Kidney epithelial cell (primary cell): ENCODE data around the gene TTC39C. TPM values are rescaled to one million over a fixed set of nuclear protein-coding genes. Genes with fewer than 3 reads are reported as not detected.

Source experiments
- DNase-seq: peaks from one replicate; pipeline ENCODE4 v3.0.0-alpha.2; 2010; ENCODE audit warnings: low read depth
- H3K27me3 ChIP-seq: 2 replicates; pipeline ENCODE4 v1.6.0; 2011; ENCODE audit warnings: low read length; ENCODE audit not compliant: control insufficient read depth, insufficient read depth
- H3K36me3 ChIP-seq: 2 replicates; pipeline ENCODE4 v1.5.1; 2011; ENCODE audit warnings: low read length; ENCODE audit not compliant: control insufficient read depth, insufficient read depth
- H3K4me3 ChIP-seq: 2 replicates; pipeline ENCODE4 v1.5.1; 2011; ENCODE audit warnings: low read depth, mild to moderate bottlenecking, control low read depth, low read length
- total RNA-seq: library from RNA; depleted of rRNA; stranded (reverse); fragments of >200 nt; gene quantifications from 2 replicates; pipeline ENCODE4 v1.2.3, GENCODE V29; 2015
- TF ChIP-seq, protein P1 (sequence below): IDR thresholded peaks from 2 replicates; pipeline ENCODE4 v1.5.1; 2011; ENCODE audit warnings: mild to moderate bottlenecking, moderate library complexity, low read length, control low read depth, inconsistent platforms; ENCODE audit not compliant: insufficient read depth, poor library complexity, severe bottlenecking

TTC39C gene
- total RNA-seq, 1 donor from 2014 or later: 20.5 TPM

DNA sequence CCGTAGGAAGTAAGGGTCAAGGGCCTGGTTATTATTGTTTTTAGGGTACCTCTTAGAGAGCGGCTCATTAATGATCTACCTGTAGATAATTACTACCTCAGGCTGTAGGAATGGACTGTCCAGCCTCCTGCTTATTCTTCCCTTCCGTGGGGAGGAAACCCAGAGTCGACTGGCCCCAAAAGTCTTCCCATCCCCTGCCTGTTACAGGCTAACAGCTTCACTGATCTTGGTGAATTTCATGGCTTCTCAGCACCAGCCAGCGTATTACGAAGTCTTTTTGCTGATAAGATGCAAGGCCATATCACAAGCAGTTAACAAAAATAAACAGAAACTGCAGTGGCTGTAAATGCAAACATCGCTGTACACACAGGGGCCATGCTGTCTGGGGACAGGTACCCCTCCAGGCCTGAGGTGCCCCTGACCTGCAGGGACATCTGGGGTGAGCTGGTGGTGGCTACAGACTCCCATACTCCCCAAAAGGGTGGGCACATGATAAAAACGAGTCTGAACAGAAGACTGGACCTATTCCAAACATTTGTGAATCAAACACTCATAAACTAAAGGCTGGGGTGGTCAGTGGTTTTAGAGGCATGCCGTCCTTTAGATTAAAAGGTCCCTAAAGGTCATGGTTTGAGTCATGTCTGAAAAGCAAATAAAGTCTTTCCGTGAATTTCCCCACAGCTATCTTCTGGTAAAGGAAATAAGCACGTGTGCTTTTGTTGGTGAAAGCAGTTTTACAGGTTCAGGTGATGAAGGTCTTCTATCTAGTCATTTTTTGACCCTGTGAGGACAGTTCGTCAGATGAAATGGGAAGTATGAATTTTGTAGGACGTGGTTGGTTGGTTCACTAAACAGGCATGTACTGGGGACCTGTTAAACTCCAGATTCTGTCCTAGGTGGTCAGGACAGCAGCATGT lies 36.7 kb downstream of the TTC39C start:
- no peaks in the 10 kb centered on the region for H3K36me3 ChIP-seq
- DNase-seq: no peak
- TF ChIP-seq, protein P1, sequence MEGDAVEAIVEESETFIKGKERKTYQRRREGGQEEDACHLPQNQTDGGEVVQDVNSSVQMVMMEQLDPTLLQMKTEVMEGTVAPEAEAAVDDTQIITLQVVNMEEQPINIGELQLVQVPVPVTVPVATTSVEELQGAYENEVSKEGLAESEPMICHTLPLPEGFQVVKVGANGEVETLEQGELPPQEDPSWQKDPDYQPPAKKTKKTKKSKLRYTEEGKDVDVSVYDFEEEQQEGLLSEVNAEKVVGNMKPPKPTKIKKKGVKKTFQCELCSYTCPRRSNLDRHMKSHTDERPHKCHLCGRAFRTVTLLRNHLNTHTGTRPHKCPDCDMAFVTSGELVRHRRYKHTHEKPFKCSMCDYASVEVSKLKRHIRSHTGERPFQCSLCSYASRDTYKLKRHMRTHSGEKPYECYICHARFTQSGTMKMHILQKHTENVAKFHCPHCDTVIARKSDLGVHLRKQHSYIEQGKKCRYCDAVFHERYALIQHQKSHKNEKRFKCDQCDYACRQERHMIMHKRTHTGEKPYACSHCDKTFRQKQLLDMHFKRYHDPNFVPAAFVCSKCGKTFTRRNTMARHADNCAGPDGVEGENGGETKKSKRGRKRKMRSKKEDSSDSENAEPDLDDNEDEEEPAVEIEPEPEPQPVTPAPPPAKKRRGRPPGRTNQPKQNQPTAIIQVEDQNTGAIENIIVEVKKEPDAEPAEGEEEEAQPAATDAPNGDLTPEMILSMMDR: no peak
- H3K27me3 ChIP-seq: no peaks in the 10 kb centered on the region
- no peak overlapping the region for H3K4me3 ChIP-seq

DNA sequence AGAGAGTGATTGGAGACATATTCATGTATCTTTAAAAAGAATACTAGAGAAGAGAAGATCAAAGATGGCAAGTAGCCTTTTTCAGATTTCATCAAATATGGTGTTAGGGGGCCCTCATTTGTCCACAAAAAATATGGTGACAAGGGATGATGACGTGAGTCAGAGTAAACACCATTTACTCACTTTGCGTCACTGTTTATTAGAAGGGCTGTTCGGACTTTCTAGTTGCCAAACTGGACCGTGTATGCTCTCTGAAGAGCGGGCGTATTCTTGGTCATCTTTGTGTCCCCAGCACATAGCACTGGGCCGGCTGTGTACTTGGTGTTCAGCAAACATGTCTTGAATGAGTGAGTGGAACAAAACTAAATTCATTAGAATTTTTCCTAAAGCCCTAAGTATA lies 37.5 kb downstream of the TTC39C start:
- Histone ChIP-seq H3K4me3 (no peak overlapping the region), H3K36me3 (no peaks in the 10 kb centered on the region), H3K27me3 (no peaks in the 10 kb centered on the region)
- no peak for DNase-seq
- TF ChIP-seq, protein P1: no peak

DNA sequence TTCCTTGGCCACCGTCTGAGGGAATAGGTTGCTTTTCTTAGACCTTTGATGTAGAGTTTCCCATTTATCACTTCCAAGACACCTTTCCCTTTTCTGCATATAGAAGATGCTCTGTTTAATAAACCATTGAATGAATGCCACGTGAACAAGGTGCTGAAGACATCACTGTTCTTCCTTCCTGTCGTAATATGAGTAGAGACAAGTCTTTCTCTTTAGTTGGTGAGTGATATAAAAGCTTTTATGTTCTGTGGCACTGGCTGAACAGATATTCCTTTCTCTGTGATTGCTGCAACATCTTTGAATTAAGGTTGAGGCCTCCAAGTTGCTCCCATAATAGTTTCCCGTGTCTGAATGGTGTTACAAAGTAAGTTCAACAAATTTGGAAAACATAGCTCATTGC lies 38.7 kb downstream of the TTC39C start:
- H3K4me3 ChIP-seq: no peak overlapping the region
- H3K36me3 ChIP-seq: no peaks in the 10 kb centered on the region
- no peak for DNase-seq
- TF ChIP-seq, protein P1: no peak
- H3K27me3 ChIP-seq: no peaks in the 10 kb centered on the region

DNA sequence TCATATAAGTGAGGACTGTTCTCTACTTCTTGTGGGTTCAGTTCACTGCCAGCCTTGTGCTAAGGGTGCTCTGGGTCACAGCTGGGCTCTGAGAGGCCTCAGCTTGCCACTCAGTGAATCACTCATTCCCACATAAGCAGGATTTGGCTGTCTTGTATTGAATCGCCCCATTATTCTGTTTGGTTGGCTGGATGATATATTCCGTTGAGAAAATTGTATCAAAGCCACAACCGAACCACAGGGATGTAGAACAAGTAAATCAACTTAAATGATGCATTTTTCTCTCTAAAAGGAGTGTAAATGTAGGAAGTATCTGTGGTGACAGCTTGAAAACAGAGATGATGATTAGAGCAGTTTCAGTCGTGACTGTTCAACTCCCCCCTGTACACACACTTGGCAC lies 39.6 kb downstream of the TTC39C start:
- Histone ChIP-seq H3K27me3 (no peaks in the 10 kb centered on the region), H3K36me3 (no peaks in the 10 kb centered on the region), H3K4me3 (no peak overlapping the region)
- no peak for DNase-seq
- TF ChIP-seq, protein P1: no peak

DNA sequence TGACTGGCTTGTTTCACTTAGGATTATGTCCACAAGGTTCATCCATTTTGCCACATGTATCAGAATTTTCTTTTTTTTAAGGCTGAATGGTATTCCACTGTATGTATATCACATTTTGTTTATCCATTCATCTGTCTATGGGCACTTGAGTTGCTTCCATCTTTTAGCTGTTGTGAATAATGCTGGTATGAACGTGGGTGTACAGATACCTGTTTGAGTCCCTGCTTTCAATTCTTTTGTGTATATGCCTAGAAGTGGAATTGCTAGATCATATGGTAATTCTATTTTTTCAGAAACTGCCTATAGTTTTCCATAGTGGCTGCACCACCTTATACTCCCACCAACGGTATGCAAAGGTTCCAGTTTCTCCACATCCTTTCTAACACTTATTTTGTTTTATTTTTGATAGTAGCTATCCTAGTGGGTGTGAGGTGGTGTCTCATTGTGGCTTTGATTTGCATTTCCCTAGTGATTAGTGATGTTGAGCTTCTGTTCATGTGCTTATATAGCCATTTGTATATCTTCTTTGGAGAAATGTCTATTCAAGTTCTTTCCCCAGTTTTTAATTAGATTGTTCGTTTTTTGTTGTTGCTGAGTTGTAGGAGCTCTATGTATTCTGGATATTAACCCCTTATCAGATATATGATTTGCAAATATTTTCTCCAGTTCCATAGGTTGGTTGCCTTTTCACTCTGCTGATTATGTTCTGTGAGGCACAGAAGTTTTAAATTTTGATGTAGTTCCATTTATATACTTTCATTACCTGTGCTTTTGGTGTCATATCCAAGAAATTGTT lies 40.7 kb downstream of the TTC39C start:
- TF ChIP-seq, protein P1: no peak
- Histone ChIP-seq H3K4me3 (no peak overlapping the region), H3K27me3 (no peaks in the 10 kb centered on the region), H3K36me3 (no peaks in the 10 kb centered on the region)
- DNase-seq: no peak
